ENCODE data around the gene SBNO2. TPM values are rescaled to one million over a fixed set of nuclear protein-coding genes. Genes with fewer than 3 reads are reported as not detected.

Gene SBNO2
- total and polyA plus RNA-seq, 2 experiments from 2014 or later: 6.9 to 35.4 TPM

GRCh38 chr19:1060689-1061088, 113.4 kb downstream of the SBNO2 start:
- H3K9me3 Mint-ChIP-seq: peaks cover 38% of the 10 kb centered on the region
- H3K9me2 ChIP-seq (ENCODE audit: insufficient read depth): no peaks in the 10 kb centered on the region
- H3K4me3 ChIP-seq: no peak overlapping the region
- peaks cover 6% of the 10 kb centered on the region for H3K27me3 ChIP-seq (ENCODE audit: insufficient read depth)
- no peak for TF ChIP-seq EZH2phosphoT487 (IDR thresholded peaks at IDR 0.05; ENCODE audit: unreplicated experiment)
- no peak for TF ChIP-seq ZNF462 (CRISPR knock-in tag; IDR thresholded peaks at IDR 0.05)
- TF ChIP-seq NANOG (IDR thresholded peaks at IDR 0.05; ENCODE audit: borderline replicate concordance): no peak
- no peaks in the 10 kb centered on the region for H3K79me2 ChIP-seq (replicated peaks; ENCODE audit: insufficient read depth)
- H3K27ac Mint-ChIP-seq: no peak overlapping the region
- H3K4me1 Mint-ChIP-seq: peaks cover 9% of the 10 kb centered on the region
- H3F3A ChIP-seq (replicated peaks; ENCODE audit: low read depth): peaks cover 18% of the 10 kb centered on the region
- no peak overlapping the region for H3K4me2 ChIP-seq
- H3K27me3 Mint-ChIP-seq (ENCODE audit: insufficient read depth, low read depth, poor library complexity): peaks cover 13% of the 10 kb centered on the region
- H3K4me3 Mint-ChIP-seq: no peak overlapping the region
- H2AFZ ChIP-seq: no peak overlapping the region
- H3K36me3 ChIP-seq (ENCODE audit: insufficient read depth): peaks cover 18% of the 10 kb centered on the region
- peaks cover 32% of the 10 kb centered on the region for H3K36me3 Mint-ChIP-seq (ENCODE audit: low read depth)
- H3K4me1 ChIP-seq (ENCODE audit: insufficient read depth): peaks cover 4% of the 10 kb centered on the region; the same call in 1 of the 2 replicates
- ATAC-seq (no peak), DNase-seq (ENCODE audit: low spot score) (no peak)
- no peak overlapping the region for H3K27ac ChIP-seq (ENCODE audit: low read depth)
- no peaks in the 10 kb centered on the region for H4K20me1 ChIP-seq (replicated peaks; ENCODE audit: insufficient read depth)

DNA sequence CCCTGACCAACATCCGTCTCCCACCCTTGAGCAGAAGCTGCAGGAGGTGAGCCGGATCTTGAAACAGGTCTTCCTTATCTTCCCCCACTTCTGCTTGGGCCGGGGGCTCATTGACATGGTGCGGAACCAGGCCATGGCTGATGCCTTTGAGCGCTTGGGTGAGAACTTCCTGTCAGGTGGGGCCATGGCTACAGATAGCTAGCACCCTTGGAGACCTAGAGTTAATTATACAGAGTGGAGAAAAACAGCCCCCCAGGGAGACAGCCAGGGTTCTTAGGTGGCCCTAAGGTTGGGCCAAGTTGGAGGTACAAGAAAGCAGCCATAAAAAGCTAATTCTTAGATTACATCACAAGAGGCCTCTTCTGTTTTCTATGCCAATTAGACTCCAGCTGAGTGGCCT, 116.0 kb downstream of the SBNO2 start:
- Histone ChIP-seq H3F3A (replicated peaks; ENCODE audit: low read depth) (peaks cover 4% of the 10 kb centered on the region; the same call in 1 of the 2 replicates), H2AFZ (no peak overlapping the region), H3K27me3 (ENCODE audit: insufficient read depth) (no peaks in the 10 kb centered on the region), H3K4me1 (ENCODE audit: insufficient read depth) (no peaks in the 10 kb centered on the region), H3K27ac (ENCODE audit: low read depth) (no peak overlapping the region), H3K9me2 (ENCODE audit: insufficient read depth) (no peaks in the 10 kb centered on the region), H4K20me1 (replicated peaks; ENCODE audit: insufficient read depth) (no peaks in the 10 kb centered on the region), H3K36me3 (ENCODE audit: insufficient read depth) (peaks cover 18% of the 10 kb centered on the region), H3K4me3 (no peak overlapping the region), H3K79me2 (replicated peaks; ENCODE audit: insufficient read depth) (no peaks in the 10 kb centered on the region), H3K4me2 (no peak overlapping the region)
- Mint-ChIP-seq H3K4me3 (no peak overlapping the region), H3K9me3 (peaks cover 34% of the 10 kb centered on the region), H3K4me1 (no peaks in the 10 kb centered on the region), H3K27me3 (ENCODE audit: insufficient read depth, low read depth, poor library complexity) (peaks cover 4% of the 10 kb centered on the region), H3K36me3 (ENCODE audit: low read depth) (peaks cover 37% of the 10 kb centered on the region), H3K27ac (no peak overlapping the region)
- DNase-seq (ENCODE audit: low spot score): no peak
- ATAC-seq: no peak
- no peak for TF ChIP-seq REST (IDR thresholded peaks at IDR 0.05; ENCODE audit: unreplicated experiment)

Measured in GM23338 (cell line).